Adipocyte (in vitro differentiated cells): ENCODE data around the gene GALK2.
A peak's percentile ranks its signal among the peaks of the same experiment; 100 is the strongest.
"Not testable (repeated sequence)": the region's sequence is repeated elsewhere in the genome, so short reads cannot be mapped to it uniquely, and the experiment has no call there.

ENCODE experiments used
- DNase-seq: peaks from one replicate; pipeline ENCODE4 v3.0.0-alpha.2; 2015; ENCODE audit warnings: low read depth
- H3K27me3 ChIP-seq: replicated peaks from 2 replicates; pipeline ENCODE4 v1.7.0; 2013; ENCODE audit warnings: mild to moderate bottlenecking, low read length, moderate library complexity; ENCODE audit not compliant: control insufficient read depth, insufficient read depth
- H3K36me3 ChIP-seq: 2 replicates; pipeline ENCODE4 v1.7.0; 2013; ENCODE audit warnings: low read length, mild to moderate bottlenecking, moderate library complexity; ENCODE audit not compliant: control insufficient read depth, insufficient read depth, severe bottlenecking
- H3K4me1 ChIP-seq: 2 replicates; pipeline ENCODE4 v1.7.0; 2013; ENCODE audit warnings: mild to moderate bottlenecking, low read length, moderate library complexity; ENCODE audit not compliant: control insufficient read depth, insufficient read depth
- H3K4me3 ChIP-seq: 2 replicates; pipeline ENCODE4 v1.7.0; 2013; ENCODE audit warnings: mild to moderate bottlenecking, low read length, moderate library complexity
- H3K9ac ChIP-seq: 2 replicates; pipeline ENCODE4 v1.7.0; 2013; ENCODE audit warnings: mild to moderate bottlenecking, low read length, moderate library complexity
- H3K9me3 ChIP-seq: 2 replicates; pipeline ENCODE4 v1.7.0; 2013; ENCODE audit warnings: mild to moderate bottlenecking, low read length, moderate library complexity; ENCODE audit not compliant: control insufficient read depth

Gene GALK2

GRCh38 chr15:49255966-49256759, 86.1 kb downstream of the GALK2 start:
- H3K9me3 ChIP-seq = no peaks in the 10 kb centered on the region
- no peak overlapping the region for H3K4me3 ChIP-seq
- H3K36me3 ChIP-seq = no peaks in the 10 kb centered on the region
- DNase-seq = peak; percentile 71
- H3K27me3 ChIP-seq = no peaks in the 10 kb centered on the region
- no peak overlapping the region for H3K9ac ChIP-seq
- no peaks in the 10 kb centered on the region for H3K4me1 ChIP-seq

- not testable (repeated sequence) for H3K9ac ChIP-seq, H3K36me3 ChIP-seq, DNase-seq, H3K9me3 ChIP-seq, H3K4me3 ChIP-seq, H3K27me3 ChIP-seq
- peaks cover 17% of the 10 kb centered on the region for H3K4me1 ChIP-seq
Measured at GRCh38 chr15:49265117-49265516, 95.1 kb downstream of the GALK2 start.

DNA sequence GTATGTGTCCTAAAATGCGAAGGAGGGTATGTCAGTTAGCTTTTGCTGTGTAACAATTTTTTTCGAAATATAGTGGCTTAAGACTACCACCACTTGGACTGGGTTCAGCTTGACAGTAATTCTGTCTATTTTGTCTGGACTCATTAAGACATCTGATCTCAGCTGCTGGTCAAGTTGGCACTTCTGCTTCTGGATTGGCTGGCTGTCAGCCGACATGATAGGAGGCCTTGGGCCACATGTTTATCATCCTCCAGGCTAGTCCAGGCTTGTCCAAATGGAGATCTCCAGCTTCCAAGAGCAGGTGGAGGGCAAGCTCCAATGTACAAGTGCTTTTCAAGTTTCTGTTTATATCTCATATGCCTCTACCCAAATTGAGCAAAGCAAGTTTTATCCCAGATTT, 95.9 kb downstream of the GALK2 start:
- Histone ChIP-seq H3K9ac (no peak overlapping the region), H3K9me3 (peaks cover 3% of the 10 kb centered on the region), H3K27me3 (no peaks in the 10 kb centered on the region), H3K36me3 (no peaks in the 10 kb centered on the region), H3K4me1 (peaks cover 25% of the 10 kb centered on the region), H3K4me3 (no peak overlapping the region)
- DNase-seq = no peak

GRCh38 chr15:49270541-49271421, 100.7 kb downstream of the GALK2 start:
- Histone ChIP-seq H3K4me3 (peak overlapping the region; percentile 60), H3K9me3 (no peaks in the 10 kb centered on the region), H3K36me3 (no peaks in the 10 kb centered on the region), H3K9ac (peak overlapping the region; percentile 79), H3K27me3 (no peaks in the 10 kb centered on the region), H3K4me1 (peaks cover 48% of the 10 kb centered on the region)
- peak; percentile 75 for DNase-seq

GRCh38 chr15:49273734-49274318, 103.8 kb downstream of the GALK2 start:
- no peak overlapping the region for H3K4me3 ChIP-seq
- H3K27me3 ChIP-seq = no peaks in the 10 kb centered on the region
- no peaks in the 10 kb centered on the region for H3K36me3 ChIP-seq
- no peaks in the 10 kb centered on the region for H3K9me3 ChIP-seq
- peak; percentile 57 for DNase-seq
- no peak overlapping the region for H3K9ac ChIP-seq
- H3K4me1 ChIP-seq = peaks cover 44% of the 10 kb centered on the region

DNA sequence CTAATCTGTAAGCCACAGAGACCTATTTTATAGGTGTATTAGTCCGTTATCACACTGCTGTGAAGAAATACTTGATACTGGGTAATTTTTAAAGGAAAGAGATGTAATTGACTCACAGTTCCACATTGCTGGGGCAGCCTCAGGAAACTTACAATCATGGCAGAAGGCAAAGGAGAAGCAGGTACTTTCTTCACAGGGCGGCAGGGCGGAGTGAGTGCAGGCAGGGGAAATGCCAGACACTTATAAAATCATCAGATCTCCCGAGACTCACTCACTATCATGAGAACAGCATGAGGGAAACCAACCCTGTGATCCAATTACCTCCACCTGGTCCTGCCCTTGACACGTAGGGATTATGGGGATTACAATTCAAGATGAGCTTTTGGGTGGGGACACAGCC, 108.7 kb downstream of the GALK2 start:
- Histone ChIP-seq H3K4me3 (no peak overlapping the region), H3K27me3 (no peaks in the 10 kb centered on the region), H3K9ac (no peak overlapping the region), H3K4me1 (peaks cover 21% of the 10 kb centered on the region), H3K9me3 (no peaks in the 10 kb centered on the region), H3K36me3 (peaks cover 3% of the 10 kb centered on the region)
- DNase-seq = no peak

DNA sequence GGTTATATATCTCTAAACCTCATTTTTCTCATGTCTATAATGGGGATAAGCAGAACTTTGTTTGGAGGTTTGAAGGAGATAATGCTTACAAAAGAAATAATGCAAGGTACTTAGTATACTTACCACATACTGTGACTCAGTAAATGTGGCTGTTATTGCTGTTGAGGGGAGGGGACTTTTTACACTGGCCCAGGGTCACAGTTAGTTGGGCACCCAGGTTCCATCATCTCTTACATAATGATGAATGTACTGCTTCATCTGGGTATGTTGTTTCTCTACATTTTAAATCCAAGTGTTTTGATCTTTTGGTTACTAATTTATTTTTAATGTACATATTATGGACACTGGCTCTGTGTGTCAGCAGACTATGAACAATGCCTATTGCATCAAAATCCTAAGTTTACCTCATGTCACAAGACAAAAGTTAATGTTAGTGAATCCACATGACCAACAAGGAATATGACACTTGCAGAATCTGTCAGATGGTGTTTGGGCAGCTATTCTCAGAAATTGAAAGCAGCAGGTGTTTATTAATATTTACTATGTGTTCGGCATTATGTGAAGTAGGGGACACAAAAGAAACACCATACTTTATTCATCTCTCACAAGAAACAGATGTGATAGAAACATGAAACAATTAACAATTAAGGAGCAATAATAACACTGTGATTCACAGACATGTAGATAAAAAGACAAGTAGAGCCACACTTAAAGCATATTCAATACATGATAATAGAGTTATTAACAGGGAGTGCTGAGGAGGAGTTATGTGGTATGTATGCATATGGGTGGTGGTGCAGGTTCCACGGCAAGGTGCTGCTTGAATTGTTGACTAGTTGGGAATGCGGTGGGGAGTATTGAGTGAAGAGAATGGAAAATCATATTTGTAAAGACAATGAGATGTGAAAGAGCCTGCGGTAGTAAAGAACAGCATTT, 109.7 kb downstream of the GALK2 start:
- no peaks in the 10 kb centered on the region for H3K27me3 ChIP-seq
- H3K9me3 ChIP-seq = no peaks in the 10 kb centered on the region
- DNase-seq = no peak
- peaks cover 13% of the 10 kb centered on the region for H3K36me3 ChIP-seq
- H3K4me1 ChIP-seq = peaks cover 17% of the 10 kb centered on the region
- H3K4me3 ChIP-seq = no peak overlapping the region
- H3K9ac ChIP-seq = no peak overlapping the region

- H3K36me3 ChIP-seq = peaks cover 26% of the 10 kb centered on the region
- peak; percentile 78 for DNase-seq
- no peaks in the 10 kb centered on the region for H3K27me3 ChIP-seq
- peaks cover 17% of the 10 kb centered on the region for H3K4me1 ChIP-seq
- H3K9ac ChIP-seq = peak overlapping the region; percentile 67
- no peaks in the 10 kb centered on the region for H3K9me3 ChIP-seq
- no peak overlapping the region for H3K4me3 ChIP-seq
Measured at GRCh38 chr15:49282366-49282765, 112.3 kb downstream of the GALK2 start.

GRCh38 chr15:49286649-49287404, 116.8 kb downstream of the GALK2 start:
- H3K9me3 ChIP-seq = no peaks in the 10 kb centered on the region
- H3K36me3 ChIP-seq = peaks cover 26% of the 10 kb centered on the region
- H3K4me3 ChIP-seq = no peak overlapping the region
- H3K4me1 ChIP-seq = peaks cover 14% of the 10 kb centered on the region
- H3K27me3 ChIP-seq = no peaks in the 10 kb centered on the region
- DNase-seq = peak; percentile 15
- H3K9ac ChIP-seq = no peak overlapping the region

DNA sequence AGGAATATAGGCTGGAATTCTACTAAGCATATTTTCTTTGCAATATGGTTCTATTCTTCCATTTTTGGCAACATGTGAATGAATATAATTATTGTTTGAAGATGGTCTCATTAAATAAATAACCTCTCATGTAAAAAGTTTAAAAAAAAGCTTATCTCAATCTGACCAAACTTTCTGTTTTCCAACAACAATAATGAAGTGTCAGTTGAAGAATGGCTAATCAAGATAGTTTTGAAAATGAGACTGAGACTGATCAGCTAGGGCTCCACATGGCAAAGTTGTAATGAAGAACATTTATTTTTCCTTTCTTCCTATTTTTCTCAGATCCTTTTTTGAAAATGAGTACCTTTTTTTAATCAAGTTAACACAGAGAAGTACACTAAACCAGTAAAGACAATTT, 117.4 kb downstream of the GALK2 start:
- H3K9me3 ChIP-seq = no peaks in the 10 kb centered on the region
- H3K4me1 ChIP-seq = peaks cover 10% of the 10 kb centered on the region
- peaks cover 26% of the 10 kb centered on the region for H3K36me3 ChIP-seq
- no peaks in the 10 kb centered on the region for H3K27me3 ChIP-seq
- no peak overlapping the region for H3K4me3 ChIP-seq
- DNase-seq = no peak
- H3K9ac ChIP-seq = no peak overlapping the region
